ENCODE measurements around the gene NIT1. TPM values are rescaled to one million over a fixed set of nuclear protein-coding genes. Genes with fewer than 3 reads are reported as not detected.

NIT1 gene
- total and polyA plus RNA-seq, 12 donors: 72.2 to 147 (median 103) TPM

DNA sequence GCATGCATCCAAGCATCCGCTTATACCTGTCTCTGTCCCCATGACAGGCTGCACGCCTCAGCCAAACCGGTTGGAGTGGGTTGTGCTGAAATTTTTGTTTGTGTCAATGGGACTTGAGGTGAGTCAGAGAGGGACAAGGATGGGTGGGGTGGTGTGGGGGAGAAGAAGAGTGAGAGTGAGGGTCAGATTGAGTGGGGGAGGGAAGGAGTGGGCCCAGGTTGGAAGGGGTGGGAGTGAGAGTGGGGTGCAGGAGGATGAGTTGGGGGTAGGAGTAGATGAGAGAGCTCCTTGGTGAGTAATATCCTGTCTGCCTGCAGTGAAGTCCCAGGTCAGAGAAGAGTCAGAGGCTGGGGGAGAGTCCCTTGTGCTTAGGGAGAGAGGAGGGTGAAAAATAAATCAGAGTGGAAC lies 25.3 kb upstream of the NIT1 start:
- H3K4me1 ChIP-seq (replicated peaks in 1 of 2): no peaks in the 10 kb centered on the region
- no peak for DNase-seq
- intact Hi-C loops (cut with DNase I): loop anchor here in 1 of 2 donors (5.0 kb wide), 1 partner anchor 85 kb away; no protein-coding TSS in a partner anchor
- no peaks in the 10 kb centered on the region for H3K36me3 ChIP-seq (replicated peaks in 1 of 2)
- 64 to 88% (median 84%) methylated on average over 3 of the region's 3 CpGs for WGBS, 4 donors
- no peaks in the 10 kb centered on the region for H3K9me3 ChIP-seq (replicated peaks in 1 of 3)
- H3K4me3 ChIP-seq: no peak overlapping the region
- no peaks in the 10 kb centered on the region for H3K27me3 ChIP-seq
- TF ChIP-seq POLR2A (IDR thresholded peaks at IDR 0.05): no peak
- TF ChIP-seq, protein P1, sequence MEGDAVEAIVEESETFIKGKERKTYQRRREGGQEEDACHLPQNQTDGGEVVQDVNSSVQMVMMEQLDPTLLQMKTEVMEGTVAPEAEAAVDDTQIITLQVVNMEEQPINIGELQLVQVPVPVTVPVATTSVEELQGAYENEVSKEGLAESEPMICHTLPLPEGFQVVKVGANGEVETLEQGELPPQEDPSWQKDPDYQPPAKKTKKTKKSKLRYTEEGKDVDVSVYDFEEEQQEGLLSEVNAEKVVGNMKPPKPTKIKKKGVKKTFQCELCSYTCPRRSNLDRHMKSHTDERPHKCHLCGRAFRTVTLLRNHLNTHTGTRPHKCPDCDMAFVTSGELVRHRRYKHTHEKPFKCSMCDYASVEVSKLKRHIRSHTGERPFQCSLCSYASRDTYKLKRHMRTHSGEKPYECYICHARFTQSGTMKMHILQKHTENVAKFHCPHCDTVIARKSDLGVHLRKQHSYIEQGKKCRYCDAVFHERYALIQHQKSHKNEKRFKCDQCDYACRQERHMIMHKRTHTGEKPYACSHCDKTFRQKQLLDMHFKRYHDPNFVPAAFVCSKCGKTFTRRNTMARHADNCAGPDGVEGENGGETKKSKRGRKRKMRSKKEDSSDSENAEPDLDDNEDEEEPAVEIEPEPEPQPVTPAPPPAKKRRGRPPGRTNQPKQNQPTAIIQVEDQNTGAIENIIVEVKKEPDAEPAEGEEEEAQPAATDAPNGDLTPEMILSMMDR (IDR thresholded peaks at IDR 0.05): no peak
- H3K27ac ChIP-seq: no peak overlapping the region

DNA sequence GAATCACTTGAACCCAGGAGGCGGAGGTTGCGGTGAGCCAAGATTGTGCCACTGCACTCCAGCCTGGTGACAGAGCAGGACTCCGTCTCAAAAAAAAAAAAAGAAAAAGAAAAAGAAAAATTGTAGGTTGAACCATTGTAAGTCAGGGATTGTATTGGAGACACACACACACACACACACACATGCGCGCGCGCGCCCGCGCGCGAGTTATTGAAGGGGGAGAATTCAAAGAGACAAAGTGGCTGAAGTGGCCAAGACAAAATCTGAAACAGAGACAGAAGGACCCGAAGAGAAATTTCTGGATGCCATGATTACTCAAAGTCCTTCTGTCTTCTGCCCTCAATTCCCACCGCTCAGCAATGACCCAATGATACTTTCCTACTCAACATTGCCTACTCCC lies 23.4 kb upstream of the NIT1 start:
- TF ChIP-seq, protein P1 (IDR thresholded peaks at IDR 0.05): no peak
- no peak for TF ChIP-seq POLR2A (IDR thresholded peaks at IDR 0.05)
- H3K27ac ChIP-seq: no peak overlapping the region
- WGBS, 4 donors: 92 to 97% (median 96%) methylated on average over 14 of the region's 14 CpGs
- no peak overlapping the region for H3K4me3 ChIP-seq
- H3K9me3 ChIP-seq (replicated peaks in 1 of 3): no peaks in the 10 kb centered on the region
- intact Hi-C loops (cut with DNase I): loop anchor here in 1 of 2 donors (5.0 kb wide), 1 partner anchor 87 kb away; no protein-coding TSS in a partner anchor
- no peaks in the 10 kb centered on the region for H3K27me3 ChIP-seq
- no peak for DNase-seq
- H3K36me3 ChIP-seq (replicated peaks in 1 of 2): no peaks in the 10 kb centered on the region
- H3K4me1 ChIP-seq (replicated peaks in 1 of 2): peaks cover 6 to 7% of the 10 kb centered on the region in 2 donors

DNA sequence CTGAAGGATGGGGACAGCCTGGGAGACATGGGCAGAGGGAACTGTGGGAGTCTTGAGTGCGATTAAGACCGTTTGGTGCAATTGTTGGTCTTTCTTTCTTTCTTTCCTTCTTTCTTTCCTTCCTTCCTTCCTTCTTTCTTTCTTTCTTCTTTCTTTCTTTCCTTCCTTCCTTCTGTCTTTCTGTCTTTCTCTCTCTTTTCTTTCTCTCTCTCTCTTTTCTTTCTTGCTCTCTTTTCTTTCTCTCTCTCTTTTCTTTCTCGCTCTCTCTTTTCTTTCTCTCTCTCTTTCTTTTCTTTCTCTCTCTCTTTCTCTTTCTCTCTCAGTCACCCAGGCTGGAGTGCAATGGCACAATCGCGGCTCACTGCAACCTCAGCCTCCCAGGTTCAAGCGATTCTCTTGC lies 22.7 kb upstream of the NIT1 start:
- DNase-seq: no peak
- WGBS, 4 donors: 86 to 93% (median 88%) methylated on average over 6 of the region's 6 CpGs
- Histone ChIP-seq H3K36me3 (replicated peaks in 1 of 2) (no peaks in the 10 kb centered on the region), H3K9me3 (replicated peaks in 1 of 3) (no peaks in the 10 kb centered on the region), H3K27me3 (no peaks in the 10 kb centered on the region), H3K4me1 (replicated peaks in 1 of 2) (peaks cover 6 to 7% of the 10 kb centered on the region in 2 donors), H3K27ac (no peak overlapping the region), H3K4me3 (no peak overlapping the region)
- intact Hi-C loops (cut with DNase I): loop anchor here (5.0 kb wide), 1 partner anchor 103 kb away; no protein-coding TSS in a partner anchor
- TF ChIP-seq, protein P1 (IDR thresholded peaks at IDR 0.05): no peak
- no peak for TF ChIP-seq POLR2A (IDR thresholded peaks at IDR 0.05)

DNA sequence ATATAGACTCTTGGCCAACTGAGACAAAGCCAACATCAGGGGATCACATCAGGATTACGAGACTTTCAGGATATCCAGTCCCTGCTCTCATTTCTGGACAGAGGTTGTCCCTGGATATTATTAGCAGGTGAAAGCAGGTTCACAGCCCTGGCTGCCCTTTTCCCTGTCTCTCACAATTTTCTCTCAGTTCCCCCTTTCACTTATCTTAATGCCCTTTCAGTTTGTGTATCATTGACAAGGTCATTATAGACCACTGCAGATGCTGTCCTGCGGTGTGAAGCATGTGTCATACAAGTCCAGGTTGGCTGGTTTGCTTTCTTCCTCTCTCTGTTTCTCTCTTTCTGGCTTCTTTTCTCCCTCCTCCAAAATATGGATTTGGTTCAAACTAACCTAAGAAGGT lies 21.9 kb upstream of the NIT1 start:
- TF ChIP-seq POLR2A (IDR thresholded peaks at IDR 0.05): no peak
- TF ChIP-seq, protein P1 (IDR thresholded peaks at IDR 0.05): no peak
- Histone ChIP-seq H3K4me3 (no peak overlapping the region), H3K27ac (no peak overlapping the region), H3K9me3 (replicated peaks in 1 of 3) (no peaks in the 10 kb centered on the region), H3K27me3 (no peaks in the 10 kb centered on the region), H3K36me3 (replicated peaks in 1 of 2) (peaks cover 0 to 7% of the 10 kb centered on the region in 2 donors), H3K4me1 (replicated peaks in 1 of 2) (peaks cover 6 to 7% of the 10 kb centered on the region in 2 donors)
- intact Hi-C loops (cut with DNase I): loop anchor here (5.0 kb wide), 1 partner anchor 104 kb away; no protein-coding TSS in a partner anchor
- DNase-seq: no peak
- 74 to 81% (median 76%) methylated on average over 2 of the region's 2 CpGs for WGBS, 4 donors

Measured in adrenal gland (tissue), 12 donors.